Esophagus squamous epithelium (tissue), 5 donors: ENCODE results near the gene PPIP5K2. TPM values are rescaled to one million over a fixed set of nuclear protein-coding genes. Genes with fewer than 3 reads are reported as not detected.

Source experiments
- DNase-seq: peaks from one replicate; lab custom pipeline; 2025; lab: John Stamatoyannopoulos, UW
- H3K27ac ChIP-seq, 4 donors: fragments of 200-600 bp; sonication (generic); one replicate each; pipeline ENCODE4 v1.5.1; 2016 to 2019; ENCODE audit warnings: mild to moderate bottlenecking in 1 of 4
- H3K27me3 ChIP-seq, 4 donors: fragments of 200-600 bp; sonication (generic); 1 replicate in 3 of 4; 2 replicates in 1 of 4; pipeline versions ENCODE4 v1.5.1 to v1.6.0; 2017 to 2021; ENCODE audit warnings: antibody characterized with exemption in 1 of 4
- H3K36me3 ChIP-seq, 3 donors: fragments of 200-600 bp; sonication (generic); one replicate each; pipeline ENCODE4 v1.5.1; 2016 to 2019
- H3K4me1 ChIP-seq, 3 donors: fragments of 200-600 bp; sonication (generic); one replicate each; pipeline ENCODE4 v1.5.1; 2017 to 2019
- H3K4me3 ChIP-seq, 4 donors: fragments of 200-600 bp; sonication (generic); 1 replicate in 3 of 4; 2 replicates in 1 of 4; pipeline ENCODE4 v1.5.1; 2016 to 2019; ENCODE audit warnings: mild to moderate bottlenecking in 2 of 4, moderate library complexity in 1 of 4
- H3K9me3 ChIP-seq, 3 donors: fragments of 200-600 bp; sonication (generic); one replicate each; pipeline ENCODE4 v1.5.1; 2016 to 2019
- POLR2A ChIP-seq, 4 donors: fragments of 450-650 bp; IDR thresholded peaks; one replicate each; pipeline ENCODE4 v1.6.1; 2017; ENCODE audit warnings: antibody characterized with exemption in 4 of 4, mild to moderate bottlenecking in 4 of 4, moderate library complexity in 3 of 4
- WGBS, 2 donors: methylation state at CpG; one replicate each; pipeline ENCODE4 v1.1.5; 2018; 5-methylcytosine and 5-hydroxymethylcytosine counted together
- intact Hi-C: fragments of 100-400 bp; cut with DNase I; formaldehyde crosslinking; loops from one replicate; pipeline ENCODE4 v1.15.0; 2022
- total RNA-seq, 4 donors: library from RNA; depleted of rRNA; stranded (reverse); fragments of >200 nt; gene quantifications; one replicate each; pipeline ENCODE4 v1.1.0, GENCODE V29; 2016
- TF ChIP-seq, protein P1 (sequence below), 6 experiments: fragments of 450-650 bp in 4 of 6; fragments of 200-600 bp in 2 of 6; sonication (generic) in 2 of 6; IDR thresholded peaks; one replicate each; pipeline ENCODE4 v1.5.1; 2016 to 2019; ENCODE audit warnings: antibody characterized with exemption in 6 of 6, mild to moderate bottlenecking in 4 of 6, moderate library complexity in 4 of 6
- donor health status: DM: yes; HTN: yes; CAD: no.

Gene PPIP5K2
- total RNA-seq, 4 donors from 2014 or later: 11.4 to 36.2 (median 21.8) TPM

- H3K27me3 ChIP-seq: no peaks in the 10 kb centered on the region
- intact Hi-C loops: no loop called here
- H3K36me3 ChIP-seq: peaks cover 0 to 52% (median 0%) of the 10 kb centered on the region in 3 donors
- no peak for DNase-seq
- TF ChIP-seq, protein P1, sequence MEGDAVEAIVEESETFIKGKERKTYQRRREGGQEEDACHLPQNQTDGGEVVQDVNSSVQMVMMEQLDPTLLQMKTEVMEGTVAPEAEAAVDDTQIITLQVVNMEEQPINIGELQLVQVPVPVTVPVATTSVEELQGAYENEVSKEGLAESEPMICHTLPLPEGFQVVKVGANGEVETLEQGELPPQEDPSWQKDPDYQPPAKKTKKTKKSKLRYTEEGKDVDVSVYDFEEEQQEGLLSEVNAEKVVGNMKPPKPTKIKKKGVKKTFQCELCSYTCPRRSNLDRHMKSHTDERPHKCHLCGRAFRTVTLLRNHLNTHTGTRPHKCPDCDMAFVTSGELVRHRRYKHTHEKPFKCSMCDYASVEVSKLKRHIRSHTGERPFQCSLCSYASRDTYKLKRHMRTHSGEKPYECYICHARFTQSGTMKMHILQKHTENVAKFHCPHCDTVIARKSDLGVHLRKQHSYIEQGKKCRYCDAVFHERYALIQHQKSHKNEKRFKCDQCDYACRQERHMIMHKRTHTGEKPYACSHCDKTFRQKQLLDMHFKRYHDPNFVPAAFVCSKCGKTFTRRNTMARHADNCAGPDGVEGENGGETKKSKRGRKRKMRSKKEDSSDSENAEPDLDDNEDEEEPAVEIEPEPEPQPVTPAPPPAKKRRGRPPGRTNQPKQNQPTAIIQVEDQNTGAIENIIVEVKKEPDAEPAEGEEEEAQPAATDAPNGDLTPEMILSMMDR (IDR thresholded peaks at IDR 0.05): no peak
- no peak for TF ChIP-seq POLR2A (IDR thresholded peaks at IDR 0.05)
- no peaks in the 10 kb centered on the region for H3K9me3 ChIP-seq
- no peak overlapping the region for H3K27ac ChIP-seq
- no peaks in the 10 kb centered on the region for H3K4me1 ChIP-seq
- 85 to 91% methylated on average over 3 of the region's 3 CpGs for WGBS, 2 donors
- H3K4me3 ChIP-seq: no peak overlapping the region
Measured at GRCh38 chr5:103205991-103206700, 86.0 kb downstream of the PPIP5K2 start.

- no peak for TF ChIP-seq POLR2A (IDR thresholded peaks at IDR 0.05)
- TF ChIP-seq, protein P1 (IDR thresholded peaks at IDR 0.05): no peak
- 91% methylated on average over 1 of the region's 1 CpG; no CpG with 5 or more reads in 1 of the 2 donors for WGBS, 2 donors
- intact Hi-C loops: no loop called here
Measured at GRCh38 chr5:103207011-103207410, 86.9 kb downstream of the PPIP5K2 start.

DNA sequence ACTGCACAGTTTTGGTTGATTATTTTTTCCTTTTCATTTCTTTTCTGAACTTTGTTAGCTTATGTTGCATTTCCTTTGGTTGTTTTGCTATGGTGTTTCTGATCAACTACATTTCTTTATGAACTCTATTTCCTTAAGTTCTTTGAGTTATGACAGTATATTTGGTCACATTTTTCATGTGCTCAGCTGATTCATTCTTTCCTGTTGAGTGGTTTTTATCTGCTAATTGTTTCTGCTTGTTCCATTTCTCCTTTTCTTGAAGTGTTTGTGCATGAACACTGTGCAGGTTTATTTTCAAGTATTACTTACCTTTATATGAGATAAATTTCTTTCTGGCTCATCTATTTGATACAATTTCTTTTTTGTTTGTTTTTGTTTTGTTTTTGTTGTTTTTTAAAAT, 87.6 kb downstream of the PPIP5K2 start:
- Histone ChIP-seq H3K36me3 (peaks cover 0 to 39% (median 0%) of the 10 kb centered on the region in 3 donors), H3K4me3 (no peak overlapping the region), H3K9me3 (no peaks in the 10 kb centered on the region), H3K27me3 (no peaks in the 10 kb centered on the region), H3K4me1 (no peaks in the 10 kb centered on the region), H3K27ac (no peak overlapping the region)
- no peak for DNase-seq
- TF ChIP-seq, protein P1 (IDR thresholded peaks at IDR 0.05): no peak
- TF ChIP-seq POLR2A (IDR thresholded peaks at IDR 0.05): no peak
- intact Hi-C loops: no loop called here

More at GRCh38 chr5:103207011-103207410, 86.9 kb downstream of the PPIP5K2 start:
- Histone ChIP-seq H3K4me3 (no peak overlapping the region), H3K9me3 (no peaks in the 10 kb centered on the region), H3K27ac (no peak overlapping the region), H3K27me3 (no peaks in the 10 kb centered on the region), H3K4me1 (no peaks in the 10 kb centered on the region), H3K36me3 (peaks cover 0 to 44% (median 0%) of the 10 kb centered on the region in 3 donors)
- DNase-seq: no peak

GRCh38 chr5:103208460-103208859, 88.4 kb downstream of the PPIP5K2 start:
- no peaks in the 10 kb centered on the region for H3K4me1 ChIP-seq
- intact Hi-C loops: no loop called here

GRCh38 chr5:103209065-103209464, 89.0 kb downstream of the PPIP5K2 start:
- no peaks in the 10 kb centered on the region for H3K27me3 ChIP-seq
- DNase-seq: no peak

More at GRCh38 chr5:103208460-103208859, 88.4 kb downstream of the PPIP5K2 start:
- 62 to 69% methylated on average over 2 of the region's 2 CpGs for WGBS, 2 donors
- DNase-seq: no peak
- H3K36me3 ChIP-seq: peaks cover 0 to 32% (median 0%) of the 10 kb centered on the region in 3 donors
- H3K27ac ChIP-seq: no peak overlapping the region
- H3K27me3 ChIP-seq: no peaks in the 10 kb centered on the region
- no peak overlapping the region for H3K4me3 ChIP-seq
- no peak for TF ChIP-seq POLR2A (IDR thresholded peaks at IDR 0.05)
- H3K9me3 ChIP-seq: no peaks in the 10 kb centered on the region

More at GRCh38 chr5:103209065-103209464, 89.0 kb downstream of the PPIP5K2 start:
- intact Hi-C loops: no loop called here
- Histone ChIP-seq H3K36me3 (peaks cover 0 to 28% (median 0%) of the 10 kb centered on the region in 3 donors), H3K27ac (no peak overlapping the region), H3K9me3 (no peaks in the 10 kb centered on the region), H3K4me1 (no peaks in the 10 kb centered on the region), H3K4me3 (no peak overlapping the region)
- TF ChIP-seq, protein P1 (IDR thresholded peaks at IDR 0.05): no peak
- no peak for TF ChIP-seq POLR2A (IDR thresholded peaks at IDR 0.05)
